ENCODE results near the gene PPM1M. TPM values are rescaled to one million over a fixed set of nuclear protein-coding genes. Genes with fewer than 3 reads are reported as not detected.

The PPM1M gene
- total and polyA plus RNA-seq, 12 donors, result 5.2 to 17.6 (median 7.9) TPM

GRCh38 chr3:52200981-52201679 is 44.4 kb upstream of the PPM1M start:
- intact Hi-C loops (cut with DNase I), result loop anchor here in 1 of 10 donors (10.0 kb wide), 1 partner anchor 46 kb away; the partner anchor contains the start of gene POC1A
- no peak for ATAC-seq
- Histone ChIP-seq H3K4me3 (peak overlapping the region in 1 of 10 donors; percentile 90), H3K36me3 (peaks cover 0 to 71% (median 54%) of the 10 kb centered on the region in 9 donors), H3K9me3 (no peaks in the 10 kb centered on the region), H3K27me3 (no peaks in the 10 kb centered on the region), H3K27ac (peak overlapping the region in 1 of 10 donors; percentile 19), H3K4me1 (peaks cover 17 to 78% (median 63%) of the 10 kb centered on the region in 9 donors)
- TF ChIP-seq CTCF (IDR thresholded peaks at IDR 0.05), result no peak
- 87 to 93% methylated on average over 5 of the region's 5 CpGs for WGBS, 2 donors
- DNase-seq, result no peak

GRCh38 chr3:52202384-52203077 is 43.0 kb upstream of the PPM1M start:
- H3K4me1 ChIP-seq, result peaks cover 8 to 64% (median 49%) of the 10 kb centered on the region in 9 donors
- H3K4me3 ChIP-seq, result no peak overlapping the region
- DNase-seq (no peak), ATAC-seq (no peak)
- peak overlapping the region in 4 of 10 donors; percentile 6 to 41 (median 26) for H3K27ac ChIP-seq
- no peak for TF ChIP-seq CTCF (IDR thresholded peaks at IDR 0.05)
- WGBS, 2 donors, result 61 to 69% methylated on average over 4 of the region's 4 CpGs
- H3K9me3 ChIP-seq, result no peaks in the 10 kb centered on the region
- intact Hi-C loops (cut with DNase I), result loop anchor here in 1 of 10 donors (10.0 kb wide), 1 partner anchor 48 kb away; the partner anchor contains the start of gene POC1A
- no peaks in the 10 kb centered on the region for H3K27me3 ChIP-seq
- peaks cover 0 to 85% (median 64%) of the 10 kb centered on the region in 9 donors for H3K36me3 ChIP-seq

- H3K4me1 ChIP-seq, result peaks cover 7 to 59% (median 44%) of the 10 kb centered on the region in 9 donors
- WGBS, 2 donors, result 75 to 80% methylated on average over 1 of the region's 1 CpG
- TF ChIP-seq CTCF (IDR thresholded peaks at IDR 0.05), result no peak
Observed at GRCh38 chr3:52203701-52204100, 41.9 kb upstream of the PPM1M start.

GRCh38 chr3:52204337-52205073 is 41.1 kb upstream of the PPM1M start:
- no peak for TF ChIP-seq CTCF (IDR thresholded peaks at IDR 0.05)
- ATAC-seq (no peak), DNase-seq (no peak)
- H3K36me3 ChIP-seq, result peaks cover 5 to 100% (median 84%) of the 10 kb centered on the region in 9 donors
- WGBS, 2 donors, result 77 to 82% methylated on average over 10 of the region's 10 CpGs
- H3K9me3 ChIP-seq, result no peaks in the 10 kb centered on the region
- H3K4me1 ChIP-seq, result peaks cover 3 to 51% (median 37%) of the 10 kb centered on the region in 9 donors
- H3K4me3 ChIP-seq, result no peak overlapping the region
- H3K27me3 ChIP-seq, result no peaks in the 10 kb centered on the region
- no peak overlapping the region for H3K27ac ChIP-seq
- intact Hi-C loops (cut with DNase I), result loop anchor here in 1 of 10 donors (10.0 kb wide), 1 partner anchor 50 kb away; the partner anchor contains the start of gene POC1A

More at GRCh38 chr3:52203701-52204100, 41.9 kb upstream of the PPM1M start:
- no peaks in the 10 kb centered on the region for H3K9me3 ChIP-seq
- H3K4me3 ChIP-seq, result no peak overlapping the region
- DNase-seq (no peak), ATAC-seq (no peak)
- H3K27me3 ChIP-seq, result no peaks in the 10 kb centered on the region
- intact Hi-C loops (cut with DNase I), result loop anchor here in 1 of 10 donors (10.0 kb wide), 1 partner anchor 49 kb away; the partner anchor contains the start of gene POC1A
- H3K36me3 ChIP-seq, result peaks cover 5 to 96% (median 76%) of the 10 kb centered on the region in 9 donors
- peak overlapping the region in 1 of 10 donors; percentile 19 for H3K27ac ChIP-seq
